Epithelial cell of proximal tubule (primary cell): Measurements from ENCODE around the gene TRIM63. TPM values are rescaled to one million over a fixed set of nuclear protein-coding genes. Genes with fewer than 3 reads are reported as not detected.

Source experiments
- DNase-seq: peaks from one replicate; pipeline ENCODE4 v3.0.0-alpha.2; 2011; ENCODE audit warnings: low read depth
- H3K4me3 ChIP-seq: 2 replicates; pipeline ENCODE4 v1.5.1; 2011; ENCODE audit warnings: low read depth, mild to moderate bottlenecking, low read length
- CTCF ChIP-seq: conservative IDR thresholded peaks from 2 replicates; pipeline ENCODE4 v1.5.1; 2012; ENCODE audit warnings: low read depth, mild to moderate bottlenecking, low read length
- total RNA-seq: library from RNA; depleted of rRNA; stranded (reverse); fragments of >200 nt; gene quantifications from 2 replicates; pipeline ENCODE4 v1.2.3, GENCODE V29; 2015

Gene TRIM63
- total RNA-seq, 1 donor from 2014 or later = not detected

GRCh38 chr1:26017606-26018005 lies 49.8 kb downstream of the TRIM63 start:
- no peak overlapping the region for H3K4me3 ChIP-seq
- TF ChIP-seq CTCF = no peak
- no peak for DNase-seq

- no peak for DNase-seq
- H3K4me3 ChIP-seq = no peak overlapping the region
- no peak for TF ChIP-seq CTCF
These were observed 50.4 kb downstream of the TRIM63 start for GRCh38 chr1:26016953-26017545.

- no peak overlapping the region for H3K4me3 ChIP-seq
- no peak for DNase-seq
- TF ChIP-seq CTCF = no peak
These were observed 51.0 kb downstream of the TRIM63 start for GRCh38 chr1:26016258-26016952.

- no peak overlapping the region for H3K4me3 ChIP-seq
- TF ChIP-seq CTCF = no peak
- no peak for DNase-seq
These were observed 52.1 kb downstream of the TRIM63 start for GRCh38 chr1:26015358-26015757.

GRCh38 chr1:26014179-26014578 lies 53.3 kb downstream of the TRIM63 start:
- no peak overlapping the region for H3K4me3 ChIP-seq
- TF ChIP-seq CTCF = no peak
- DNase-seq = no peak

GRCh38 chr1:26012864-26013263 lies 54.6 kb downstream of the TRIM63 start:
- TF ChIP-seq CTCF = no peak
- H3K4me3 ChIP-seq = no peak overlapping the region
- DNase-seq = no peak

- TF ChIP-seq CTCF = no peak
- no peak overlapping the region for H3K4me3 ChIP-seq
- no peak for DNase-seq
These were observed 56.6 kb downstream of the TRIM63 start for GRCh38 chr1:26010825-26011224.
